Measurements from ENCODE around the gene CELF3. TPM values are rescaled to one million over a fixed set of nuclear protein-coding genes. Genes with fewer than 3 reads are reported as not detected.

Gene CELF3
- total RNA-seq, 1 experiment from 2014 or later = not detected

DNA sequence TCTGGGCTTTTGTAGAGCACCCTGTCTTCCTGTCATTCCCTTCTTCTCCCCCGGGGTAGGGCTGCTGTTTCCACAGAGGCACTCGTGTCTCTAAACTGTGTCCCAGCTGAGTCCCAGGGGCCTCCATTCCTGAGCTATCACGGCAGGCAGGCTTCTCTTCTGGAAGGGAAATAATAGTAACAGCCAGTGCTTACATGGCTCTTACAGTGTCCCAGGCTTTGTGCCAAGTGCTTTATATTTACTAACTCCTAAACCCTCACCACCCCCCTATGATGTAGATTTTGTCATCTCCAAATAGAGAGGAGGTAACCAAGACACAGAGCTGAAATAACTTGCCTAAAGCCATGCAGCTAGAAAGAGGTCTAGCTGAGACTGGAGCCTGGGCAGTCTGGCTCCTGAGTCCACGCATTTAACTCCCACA, 1.4 kb upstream of the CELF3 start:
- Histone ChIP-seq H3K4me3 (no peak overlapping the region), H3K4me2 (no peak overlapping the region), H3K4me1 (replicated peaks; ENCODE audit: insufficient read depth) (no peaks in the 10 kb centered on the region), H2AFZ (no peak overlapping the region), H3K79me2 (ENCODE audit: low read depth) (no peaks in the 10 kb centered on the region), H3K9me2 (ENCODE audit: insufficient read depth) (no peaks in the 10 kb centered on the region), H3K27ac (no peak overlapping the region), H4K20me1 (ENCODE audit: insufficient read depth) (no peaks in the 10 kb centered on the region), H3K9me3 (ENCODE audit: insufficient read depth, low read depth) (no peaks in the 10 kb centered on the region), H3F3A (ENCODE audit: insufficient read depth, low read depth) (no peaks in the 10 kb centered on the region), H3K36me3 (ENCODE audit: low read depth) (no peaks in the 10 kb centered on the region), H3K27me3 (ENCODE audit: insufficient read depth, low read depth) (peaks cover 57% of the 10 kb centered on the region)
- no peak for DNase-seq
- ChIA-PET POLR2A (ENCODE audit: unreplicated experiment) (interaction anchor here (0.6 kb wide), 1 partner anchor 275 kb away, joined by 3 read pairs; no protein-coding TSS in a partner anchor), CTCF (no interaction called here)
- intact Hi-C loops (cut with micrococcal nuclease; ENCODE audit: unreplicated experiment) = no loop called here
- no peak for TF ChIP-seq CTCF (conservative IDR thresholded peaks at IDR 0.05)
- TF ChIP-seq EZH2 (IDR thresholded peaks at IDR 0.05; ENCODE audit: low read depth) = no peak
- no TSS peak for BruUV-seq (replicated peaks)

GRCh38 chr1:151716405-151716762, 219 bp downstream of the CELF3 start:
- Histone ChIP-seq H3K9me3 (ENCODE audit: insufficient read depth, low read depth) (no peaks in the 10 kb centered on the region), H3K79me2 (ENCODE audit: low read depth) (no peaks in the 10 kb centered on the region), H3K27me3 (ENCODE audit: insufficient read depth, low read depth) (peaks cover 60% of the 10 kb centered on the region), H3K4me1 (replicated peaks; ENCODE audit: insufficient read depth) (no peaks in the 10 kb centered on the region), H3K36me3 (ENCODE audit: low read depth) (no peaks in the 10 kb centered on the region), H4K20me1 (ENCODE audit: insufficient read depth) (no peaks in the 10 kb centered on the region), H3F3A (ENCODE audit: insufficient read depth, low read depth) (no peaks in the 10 kb centered on the region), H2AFZ (no peak overlapping the region), H3K4me2 (no peak overlapping the region), H3K27ac (no peak overlapping the region), H3K4me3 (no peak overlapping the region), H3K9me2 (ENCODE audit: insufficient read depth) (no peaks in the 10 kb centered on the region)
- intact Hi-C loops (cut with micrococcal nuclease; ENCODE audit: unreplicated experiment) = no loop called here
- no TSS peak for BruUV-seq (replicated peaks)
- DNase-seq = no peak
- ChIA-PET POLR2A (ENCODE audit: unreplicated experiment) (no interaction called here), CTCF (no interaction called here)
- TF ChIP-seq EZH2 (IDR thresholded peaks at IDR 0.05; ENCODE audit: low read depth) (no peak), CTCF (conservative IDR thresholded peaks at IDR 0.05) (no peak)

DNA sequence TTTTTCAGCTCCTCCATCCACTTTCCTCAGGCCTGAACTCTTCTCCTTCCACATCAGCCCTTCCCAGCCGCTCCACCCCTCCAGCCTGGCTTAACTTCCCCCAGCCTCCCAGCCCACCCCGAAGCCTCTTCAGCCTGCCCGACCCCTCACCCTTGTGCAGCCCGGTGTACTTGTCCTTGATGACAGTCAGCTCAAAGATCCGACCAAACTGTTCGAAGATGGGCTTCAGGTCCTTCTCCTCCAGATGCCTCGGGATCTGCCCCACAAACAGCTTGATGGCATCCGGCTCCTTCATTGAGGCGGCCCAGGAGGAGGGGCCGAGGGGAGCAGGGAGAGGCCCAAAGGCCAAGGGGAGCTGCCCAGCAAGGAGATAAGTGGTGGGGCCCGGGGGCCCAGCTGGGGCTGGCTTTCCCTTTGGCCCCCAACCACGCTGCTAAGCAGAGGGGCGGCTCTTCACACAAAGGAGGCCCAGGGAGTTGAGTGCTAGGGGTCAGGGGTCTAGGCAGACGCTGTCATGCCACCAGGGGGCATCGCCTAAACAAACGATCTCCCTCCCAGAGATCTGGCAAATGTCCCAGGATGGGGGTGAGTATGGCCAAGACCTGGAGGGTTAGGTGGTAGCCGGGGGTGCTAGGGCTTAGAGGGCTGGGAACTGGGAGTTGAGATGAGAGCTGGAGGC, 738 bp downstream of the CELF3 start:
- H3K79me2 ChIP-seq (ENCODE audit: low read depth) = no peaks in the 10 kb centered on the region
- H3K27me3 ChIP-seq (ENCODE audit: insufficient read depth, low read depth) = peaks cover 60% of the 10 kb centered on the region
- H2AFZ ChIP-seq = no peak overlapping the region
- no peaks in the 10 kb centered on the region for H3K4me1 ChIP-seq (replicated peaks; ENCODE audit: insufficient read depth)
- no peak overlapping the region for H3K4me2 ChIP-seq
- intact Hi-C loops (cut with micrococcal nuclease; ENCODE audit: unreplicated experiment) = no loop called here
- no peaks in the 10 kb centered on the region for H3F3A ChIP-seq (ENCODE audit: insufficient read depth, low read depth)
- no peaks in the 10 kb centered on the region for H3K9me2 ChIP-seq (ENCODE audit: insufficient read depth)
- H3K4me3 ChIP-seq = no peak overlapping the region
- no peak overlapping the region for H3K27ac ChIP-seq
- TF ChIP-seq CTCF (conservative IDR thresholded peaks at IDR 0.05) = no peak
- no peak for TF ChIP-seq EZH2 (IDR thresholded peaks at IDR 0.05; ENCODE audit: low read depth)
- H3K36me3 ChIP-seq (ENCODE audit: low read depth) = no peaks in the 10 kb centered on the region
- ChIA-PET POLR2A (ENCODE audit: unreplicated experiment) (no interaction called here), CTCF (no interaction called here)
- no peaks in the 10 kb centered on the region for H4K20me1 ChIP-seq (ENCODE audit: insufficient read depth)
- H3K9me3 ChIP-seq (ENCODE audit: insufficient read depth, low read depth) = no peaks in the 10 kb centered on the region
- no TSS peak for BruUV-seq (replicated peaks)
- DNase-seq = no peak

Data from PC-9 (cell line).